Mesothelial cell of epicardium (in vitro differentiated cells): ENCODE results near the gene CD209. TPM values are rescaled to one million over a fixed set of nuclear protein-coding genes. Genes with fewer than 3 reads are reported as not detected.

Source experiments
- DNase-seq, 2 experiments: peaks; one replicate each; pipeline ENCODE4 v3.0.0; 2021; ENCODE audit warnings: low spot score in 2 of 2; ENCODE audit not compliant: unreplicated experiment in 2 of 2
- H3K27ac Mint-ChIP-seq: 2 replicates; pipeline ENCODE4 v1.8.0; 2021; ENCODE audit warnings: mixed read lengths
- H3K27me3 Mint-ChIP-seq: 2 replicates; pipeline ENCODE4 v1.8.0; 2021; ENCODE audit warnings: low read depth, mixed read lengths
- H3K36me3 Mint-ChIP-seq: 2 replicates; pipeline ENCODE4 v1.8.0; 2021; ENCODE audit warnings: mixed read lengths
- H3K4me1 Mint-ChIP-seq: 2 replicates; pipeline ENCODE4 v1.8.0; 2021; ENCODE audit warnings: mixed read lengths
- H3K4me3 Mint-ChIP-seq: 2 replicates; pipeline ENCODE4 v1.8.0; 2021; ENCODE audit warnings: mild to moderate bottlenecking, moderate library complexity, mixed read lengths
- H3K9me3 Mint-ChIP-seq: 2 replicates; pipeline ENCODE4 v1.8.0; 2021; ENCODE audit warnings: mixed read lengths
- total RNA-seq: library from RNA; stranded (reverse); gene quantifications from 3 replicates; pipeline ENCODE4 v1.2.1, GENCODE V29; 2021
- TF ChIP-seq, protein P1 (sequence below): fragments of 200-600 bp; sonication (generic); IDR thresholded peaks from one replicate; pipeline ENCODE4 v1.5.0; 2021; ENCODE audit warnings: antibody characterized with exemption; ENCODE audit not compliant: unreplicated experiment

CD209 gene
- total RNA-seq, 1 donor from 2014 or later = not detected

DNA sequence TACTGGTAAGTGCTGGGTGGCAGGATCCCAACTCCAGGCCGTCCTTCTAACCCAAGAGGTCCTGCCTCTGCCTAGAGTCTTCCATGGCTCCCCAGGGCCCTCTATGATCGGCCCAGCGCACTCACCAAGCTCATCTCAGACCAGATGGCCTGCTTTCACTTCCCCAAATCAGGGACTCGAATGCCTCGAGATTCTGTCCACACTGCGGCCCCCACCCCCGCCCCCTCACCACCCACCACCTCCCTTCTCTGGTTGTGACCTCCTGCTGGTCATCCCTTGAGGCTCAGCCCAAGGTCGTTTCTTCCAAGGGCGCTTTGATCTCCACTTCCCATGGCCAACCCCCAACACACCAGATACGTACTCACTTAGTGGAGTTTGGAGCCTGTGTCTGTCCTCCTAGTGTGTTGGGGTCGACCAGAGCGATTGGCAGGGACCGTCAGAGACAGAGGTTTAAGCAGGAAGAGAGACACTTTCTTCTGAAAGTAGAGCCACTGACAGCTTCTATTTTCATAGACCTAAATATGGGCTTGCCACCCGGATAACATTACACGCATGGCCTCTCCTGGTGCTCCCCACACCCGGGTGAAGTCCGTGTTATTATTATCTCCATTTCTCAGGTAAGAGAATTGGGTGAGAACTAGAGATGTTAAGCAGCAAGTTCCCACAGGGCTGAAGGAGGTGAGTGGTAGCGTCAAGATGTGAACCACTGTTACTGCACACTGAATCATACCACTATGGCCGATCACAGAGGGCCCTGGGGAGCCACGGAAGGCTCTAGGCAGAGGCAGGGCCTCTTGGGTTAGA lies 45.5 kb downstream of the CD209 start, which contains the start of gene FCER2:
Gene FCER2 (minus strand): TSS at position 478 of the 804 bp plus-strand sequence. CDS start 2,371 bp downstream, outside the sequence.
- Mint-ChIP-seq H3K9me3 (no peaks in the 10 kb centered on the region), H3K4me1 (no peaks in the 10 kb centered on the region), H3K4me3 (no peak within 1 kb of the TSS), H3K27ac (no peak within 1 kb of the TSS), H3K27me3 (peaks cover 55% of the 10 kb centered on the region), H3K36me3 (no peaks in the 10 kb centered on the region)
- TF ChIP-seq, protein P1, sequence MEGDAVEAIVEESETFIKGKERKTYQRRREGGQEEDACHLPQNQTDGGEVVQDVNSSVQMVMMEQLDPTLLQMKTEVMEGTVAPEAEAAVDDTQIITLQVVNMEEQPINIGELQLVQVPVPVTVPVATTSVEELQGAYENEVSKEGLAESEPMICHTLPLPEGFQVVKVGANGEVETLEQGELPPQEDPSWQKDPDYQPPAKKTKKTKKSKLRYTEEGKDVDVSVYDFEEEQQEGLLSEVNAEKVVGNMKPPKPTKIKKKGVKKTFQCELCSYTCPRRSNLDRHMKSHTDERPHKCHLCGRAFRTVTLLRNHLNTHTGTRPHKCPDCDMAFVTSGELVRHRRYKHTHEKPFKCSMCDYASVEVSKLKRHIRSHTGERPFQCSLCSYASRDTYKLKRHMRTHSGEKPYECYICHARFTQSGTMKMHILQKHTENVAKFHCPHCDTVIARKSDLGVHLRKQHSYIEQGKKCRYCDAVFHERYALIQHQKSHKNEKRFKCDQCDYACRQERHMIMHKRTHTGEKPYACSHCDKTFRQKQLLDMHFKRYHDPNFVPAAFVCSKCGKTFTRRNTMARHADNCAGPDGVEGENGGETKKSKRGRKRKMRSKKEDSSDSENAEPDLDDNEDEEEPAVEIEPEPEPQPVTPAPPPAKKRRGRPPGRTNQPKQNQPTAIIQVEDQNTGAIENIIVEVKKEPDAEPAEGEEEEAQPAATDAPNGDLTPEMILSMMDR = no peak
- DNase-seq = no peak

DNA sequence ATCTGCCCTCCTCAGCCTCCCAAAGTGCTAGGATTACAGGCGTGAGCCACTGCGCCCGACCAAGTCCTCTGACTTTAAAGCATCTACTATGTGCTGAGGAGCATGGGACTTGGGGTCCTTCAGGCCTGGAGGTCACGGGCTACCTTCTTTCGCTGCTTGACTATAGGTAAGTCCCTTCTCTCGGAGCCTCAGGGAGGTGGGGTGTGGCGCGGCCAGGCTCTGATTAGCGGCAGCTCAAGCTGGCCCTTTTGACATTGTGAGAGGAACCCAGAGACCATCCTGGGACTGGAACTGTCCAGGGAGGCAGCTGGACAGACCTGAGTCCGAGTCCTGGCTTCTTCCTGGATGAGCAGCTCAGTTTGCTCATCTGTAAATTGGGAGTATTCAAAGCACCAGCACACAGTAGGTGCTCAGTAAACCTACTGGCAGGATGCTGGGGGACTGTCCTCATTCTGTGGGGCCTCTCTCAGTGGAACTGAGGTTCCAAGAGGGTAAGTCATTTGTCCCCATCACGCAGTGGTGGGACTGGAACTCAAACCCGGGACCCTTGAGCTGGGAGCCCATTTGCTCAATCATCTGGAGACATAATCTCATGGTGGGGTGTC lies 46.2 kb downstream of the CD209 start:
- TF ChIP-seq, protein P1 = no peak
- Mint-ChIP-seq H3K9me3 (no peaks in the 10 kb centered on the region), H3K27me3 (peaks cover 53% of the 10 kb centered on the region), H3K36me3 (no peaks in the 10 kb centered on the region), H3K4me1 (no peaks in the 10 kb centered on the region), H3K27ac (no peak overlapping the region), H3K4me3 (no peak overlapping the region)
- DNase-seq = no peak

DNA sequence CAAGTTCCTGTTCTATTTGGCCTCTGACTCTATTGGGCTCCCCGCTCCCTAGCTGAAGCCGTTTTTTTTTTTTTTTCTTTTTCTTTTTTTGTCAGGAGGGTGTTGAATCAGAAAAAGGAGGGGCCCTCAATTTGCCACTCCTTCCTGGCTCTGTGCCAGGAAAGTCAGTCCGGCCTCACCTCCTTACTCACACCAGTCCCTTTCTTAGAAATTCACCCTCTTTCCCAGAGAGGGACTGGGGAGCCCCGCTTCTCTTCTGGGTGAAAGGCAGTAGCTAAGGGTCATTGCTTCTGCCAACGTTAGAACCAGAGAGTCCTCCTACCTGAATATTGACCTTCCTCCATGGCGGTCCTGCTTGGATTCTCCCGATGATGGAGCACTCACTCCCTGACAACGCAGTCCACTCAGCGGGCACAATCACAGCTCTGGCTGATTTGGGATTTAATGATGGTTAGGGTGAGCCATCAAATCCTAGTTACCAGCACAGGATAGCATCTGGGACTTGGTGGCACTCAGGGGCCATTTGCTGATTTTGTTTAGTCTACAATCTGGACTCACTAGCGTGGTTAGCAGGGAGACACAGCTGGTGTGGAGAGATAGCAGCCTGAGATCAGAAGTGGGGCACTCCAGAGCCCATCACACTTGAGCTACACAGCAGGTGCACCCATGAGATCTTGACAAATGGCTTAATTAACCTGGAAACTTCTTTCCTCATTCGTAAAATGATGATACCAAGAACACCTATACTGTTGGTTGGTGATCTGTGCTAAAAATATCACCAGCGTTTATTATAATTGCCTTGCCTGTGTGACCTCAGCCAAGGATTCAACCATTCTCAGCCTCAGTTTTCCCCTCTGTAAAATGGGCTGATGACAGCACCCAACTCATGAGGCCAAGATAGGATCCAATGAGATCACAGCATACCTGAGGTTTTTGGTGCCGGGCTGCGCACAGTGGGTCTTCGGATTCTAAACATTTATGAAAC lies 47.6 kb downstream of the CD209 start:
- H3K4me3 Mint-ChIP-seq = no peak overlapping the region
- TF ChIP-seq, protein P1 = no peak
- H3K27ac Mint-ChIP-seq = no peak overlapping the region
- peaks cover 53% of the 10 kb centered on the region for H3K27me3 Mint-ChIP-seq
- no peaks in the 10 kb centered on the region for H3K4me1 Mint-ChIP-seq
- H3K9me3 Mint-ChIP-seq = no peaks in the 10 kb centered on the region
- no peak for DNase-seq
- H3K36me3 Mint-ChIP-seq = no peaks in the 10 kb centered on the region

DNA sequence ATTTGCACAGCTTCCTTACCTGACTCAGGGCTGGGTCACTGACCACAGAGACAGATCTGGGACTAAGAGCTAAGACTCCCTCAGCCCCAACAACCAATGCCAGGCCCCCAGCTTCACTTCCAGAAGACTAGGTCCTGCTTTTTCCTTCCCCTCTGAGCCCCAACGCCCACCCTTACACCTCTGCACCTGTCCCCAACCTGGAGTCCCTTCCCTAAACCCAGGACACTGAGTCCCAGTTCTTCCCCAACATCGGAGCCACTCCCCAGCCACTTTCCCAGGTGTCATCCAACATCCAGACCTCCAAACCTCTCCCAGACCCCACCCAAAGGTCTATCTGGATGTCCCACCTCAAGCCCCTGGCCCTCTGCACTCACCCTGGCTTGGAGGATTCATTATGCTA lies 48.3 kb downstream of the CD209 start:
- TF ChIP-seq, protein P1 = no peak
- Mint-ChIP-seq H3K4me3 (no peak overlapping the region), H3K27ac (no peak overlapping the region), H3K27me3 (peaks cover 53% of the 10 kb centered on the region), H3K4me1 (no peaks in the 10 kb centered on the region), H3K36me3 (no peaks in the 10 kb centered on the region), H3K9me3 (no peaks in the 10 kb centered on the region)
- no peak for DNase-seq

DNA sequence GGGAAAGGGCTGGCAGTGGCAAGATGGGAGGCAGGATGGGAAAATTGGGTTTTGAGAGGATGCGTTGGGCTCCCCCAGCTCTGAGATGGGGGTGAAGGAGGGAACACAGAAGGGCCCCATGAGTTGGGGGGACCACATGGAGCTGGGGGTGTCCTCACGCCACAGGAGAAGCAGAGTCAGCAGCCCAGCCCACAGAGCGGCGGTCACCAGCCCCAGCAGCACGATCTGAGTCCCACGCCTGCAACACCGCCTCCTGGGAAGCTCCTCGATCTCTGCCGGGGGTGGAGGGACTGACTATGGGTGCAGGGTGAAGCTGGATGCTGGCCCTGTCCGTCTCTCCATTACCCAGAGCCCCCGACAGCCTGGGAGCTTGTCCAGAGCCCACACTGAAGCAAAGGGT lies 48.8 kb downstream of the CD209 start:
- H3K9me3 Mint-ChIP-seq = no peaks in the 10 kb centered on the region
- H3K36me3 Mint-ChIP-seq = no peaks in the 10 kb centered on the region
- H3K27me3 Mint-ChIP-seq = peaks cover 50% of the 10 kb centered on the region
- no peak overlapping the region for H3K27ac Mint-ChIP-seq
- DNase-seq = no peak
- TF ChIP-seq, protein P1 = no peak
- H3K4me3 Mint-ChIP-seq = no peak overlapping the region
- H3K4me1 Mint-ChIP-seq = no peaks in the 10 kb centered on the region
